GM10248 (cell line): ENCODE results near the gene S1PR2.

Experiments used
- CTCF ChIA-PET: fragments of 300-600 bp; sonication (Branson Sonifier 250); formaldehyde crosslinking; extraction: SDS; loops from one replicate; lab custom pipeline; 2021; ENCODE audit warnings: antibody characterized with exemption; lab: Yijun Ruan, JAX
- POLR2A ChIA-PET: fragments of 350-650 bp; sonication (Branson Sonifier 250); formaldehyde crosslinking; extraction: SDS; loops from one replicate; lab custom pipeline; 2020; ENCODE audit warnings: antibody characterized with exemption; lab: Yijun Ruan, JAX
- DNase-seq: peaks from one replicate; pipeline ENCODE4 v3.0.0; 2012; ENCODE audit errors: extremely low spot score
- TF ChIP-seq, protein P1 (sequence below): IDR thresholded peaks from 2 replicates; pipeline ENCODE4 v1.5.1; 2012; ENCODE audit warnings: mild to moderate bottlenecking, low read depth; ENCODE audit errors: extremely low read depth, missing control alignments, control extremely low read depth

S1PR2 gene

DNA sequence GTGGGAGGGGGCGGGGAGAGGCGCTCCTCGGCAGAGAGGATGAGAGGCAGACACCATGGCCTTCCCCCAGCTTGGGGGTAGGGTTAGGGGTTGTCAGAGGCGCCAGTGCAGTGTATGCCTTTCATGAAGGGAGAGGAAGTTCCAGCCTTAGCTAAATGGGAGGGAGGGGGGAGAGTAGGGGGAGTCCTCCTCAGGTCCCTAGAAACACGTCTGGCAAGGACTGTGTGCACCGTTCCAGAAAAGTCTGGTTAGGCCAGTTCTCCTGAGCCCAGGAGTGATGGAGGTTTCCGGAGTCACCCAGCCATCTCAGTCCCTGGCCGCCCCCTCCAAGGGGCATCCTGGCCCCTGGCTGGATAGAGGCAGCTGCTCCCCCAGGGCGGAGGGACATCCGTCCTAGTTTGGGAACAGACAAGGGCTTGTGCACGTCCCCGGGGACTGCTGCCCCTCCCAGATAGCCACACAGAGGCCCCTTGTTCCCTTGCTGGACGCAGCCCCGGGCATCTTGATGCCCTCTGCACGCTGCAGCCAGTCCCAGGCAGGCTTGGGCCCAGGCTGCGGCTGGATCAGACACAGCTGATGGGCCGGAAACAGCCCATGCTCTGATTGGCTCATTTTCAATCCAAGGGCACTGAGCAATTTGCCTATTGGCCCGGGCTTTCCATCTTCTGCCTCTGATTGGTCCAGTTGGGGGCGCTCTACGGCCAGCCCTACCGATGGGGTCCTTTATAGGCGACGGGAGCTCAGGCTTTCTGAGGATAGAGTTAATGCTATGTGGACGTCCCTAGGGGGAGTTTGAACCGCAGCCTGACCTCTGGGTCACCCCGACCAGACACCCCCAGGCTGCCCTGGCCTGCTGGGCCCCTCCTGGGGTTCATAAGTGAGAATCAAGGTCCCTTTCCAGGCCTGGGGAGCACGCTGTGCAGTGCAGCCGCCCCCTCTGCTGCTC lies 3.8 kb downstream of the S1PR2 start:
- ChIA-PET POLR2A (interaction anchor here (0.5 to 0.7 kb wide), 2 partner anchors 19 to 144 kb away, joined by 3 to 7 read pairs; no protein-coding TSS in a partner anchor), CTCF (interaction anchor here (0.7 to 6.5 kb wide), 12 partner anchors 9 to 161 kb away, joined by 3 to 72 read pairs (median 4); partner anchors contain the start of genes DNMT1 and MRPL4)

DNA sequence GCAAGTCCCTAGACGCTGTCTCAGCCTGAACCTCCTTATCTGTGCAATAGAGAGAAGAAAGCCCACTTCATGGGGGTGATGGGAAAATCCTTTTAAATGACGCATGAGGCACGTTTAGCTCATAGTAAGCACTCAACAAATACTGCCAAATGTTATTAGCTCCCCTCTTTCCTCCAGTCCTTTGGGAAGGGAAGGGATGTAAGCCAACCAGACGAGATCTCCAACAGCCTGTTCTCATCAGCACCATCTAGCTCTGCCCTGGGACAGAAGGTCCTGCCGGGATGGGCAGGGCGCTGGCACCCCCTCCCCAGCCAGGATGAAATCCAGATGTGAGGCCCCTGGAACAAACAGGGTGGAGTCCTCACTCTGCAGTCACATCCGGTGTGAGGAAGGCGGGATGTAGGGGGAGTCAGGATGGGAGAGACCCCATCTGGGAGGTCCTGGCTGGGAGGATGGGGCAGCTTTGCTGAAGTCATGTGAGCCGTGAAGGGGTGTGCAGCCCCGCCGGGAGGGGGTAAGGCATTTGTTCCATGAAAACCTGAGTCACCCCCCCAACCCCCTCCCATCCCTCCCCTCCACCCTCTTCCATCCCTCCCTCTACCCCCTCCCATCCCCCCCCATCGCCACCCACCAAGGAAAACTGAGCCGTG lies 4.6 kb downstream of the S1PR2 start:
- CTCF ChIA-PET = interaction anchor here (1.1 to 6.5 kb wide), 6 partner anchors 8 to 162 kb away, joined by 3 to 72 read pairs (median 4); partner anchors contain the start of genes DNMT1 and MRPL4
- POLR2A ChIA-PET = interaction anchor here (0.5 to 0.9 kb wide), 3 partner anchors 18 to 145 kb away, joined by 3 to 7 read pairs (median 3); partner anchors contain the start of gene ICAM1
- TF ChIP-seq, protein P1, sequence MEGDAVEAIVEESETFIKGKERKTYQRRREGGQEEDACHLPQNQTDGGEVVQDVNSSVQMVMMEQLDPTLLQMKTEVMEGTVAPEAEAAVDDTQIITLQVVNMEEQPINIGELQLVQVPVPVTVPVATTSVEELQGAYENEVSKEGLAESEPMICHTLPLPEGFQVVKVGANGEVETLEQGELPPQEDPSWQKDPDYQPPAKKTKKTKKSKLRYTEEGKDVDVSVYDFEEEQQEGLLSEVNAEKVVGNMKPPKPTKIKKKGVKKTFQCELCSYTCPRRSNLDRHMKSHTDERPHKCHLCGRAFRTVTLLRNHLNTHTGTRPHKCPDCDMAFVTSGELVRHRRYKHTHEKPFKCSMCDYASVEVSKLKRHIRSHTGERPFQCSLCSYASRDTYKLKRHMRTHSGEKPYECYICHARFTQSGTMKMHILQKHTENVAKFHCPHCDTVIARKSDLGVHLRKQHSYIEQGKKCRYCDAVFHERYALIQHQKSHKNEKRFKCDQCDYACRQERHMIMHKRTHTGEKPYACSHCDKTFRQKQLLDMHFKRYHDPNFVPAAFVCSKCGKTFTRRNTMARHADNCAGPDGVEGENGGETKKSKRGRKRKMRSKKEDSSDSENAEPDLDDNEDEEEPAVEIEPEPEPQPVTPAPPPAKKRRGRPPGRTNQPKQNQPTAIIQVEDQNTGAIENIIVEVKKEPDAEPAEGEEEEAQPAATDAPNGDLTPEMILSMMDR = no peak
- no peak for DNase-seq

More for the DNA sequence above, 3.8 kb downstream of the S1PR2 start:
- no peak for DNase-seq
- TF ChIP-seq, protein P1 = no peak

DNA sequence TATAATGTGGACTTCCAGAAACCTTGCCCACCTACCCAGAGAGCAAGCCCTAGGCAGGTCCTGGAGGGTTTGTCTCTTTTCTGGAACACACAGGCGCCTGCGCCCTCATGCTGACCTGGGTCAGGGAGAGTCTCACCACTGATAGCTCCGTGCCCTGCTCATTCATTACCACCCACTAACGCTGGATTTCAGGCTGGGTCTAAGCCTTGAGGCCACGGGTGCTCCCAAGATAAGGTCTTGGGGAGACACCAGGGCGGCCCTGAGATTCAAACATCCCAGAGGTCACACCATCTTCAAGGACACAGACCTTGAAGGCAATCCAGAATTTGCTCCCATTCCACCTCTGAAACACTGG lies 5.1 kb downstream of the S1PR2 start:
- no peak for DNase-seq
- CTCF ChIA-PET = interaction anchor here (0.9 to 6.5 kb wide), 6 partner anchors 9 to 163 kb away, joined by 3 to 72 read pairs (median 4); partner anchors contain the start of genes ICAM1 and MRPL4
- POLR2A ChIA-PET = interaction anchor here (0.9 kb wide), 1 partner anchor 45 kb away, joined by 3 read pairs; the partner anchor contains the start of gene ICAM1
- TF ChIP-seq, protein P1 = no peak

DNA sequence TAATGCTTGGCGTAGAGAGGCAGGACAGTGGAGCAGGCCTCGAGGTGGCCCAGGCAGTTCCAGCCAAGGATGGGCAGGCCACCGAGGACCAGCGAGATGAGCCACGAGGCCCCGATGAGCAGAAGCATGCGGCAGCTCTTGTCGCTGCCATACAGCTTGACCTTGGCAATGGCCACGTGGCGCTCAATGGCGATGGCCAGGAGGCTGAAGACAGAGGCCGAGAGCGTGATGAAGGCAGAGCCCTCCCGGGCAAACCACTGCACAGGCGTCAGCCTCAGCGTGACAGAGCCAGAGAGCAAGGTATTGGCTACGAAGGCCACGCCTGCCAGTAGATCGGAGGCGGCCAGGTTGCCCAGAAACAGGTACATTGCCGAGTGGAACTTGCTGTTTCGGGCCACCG lies 6.8 kb downstream of the S1PR2 start:
- ChIA-PET CTCF (interaction anchor here (1.2 to 6.5 kb wide), 2 partner anchors 16 to 26 kb away, joined by 3 to 72 read pairs; partner anchors contain the start of gene MRPL4), POLR2A (interaction anchor here (0.6 kb wide), 1 partner anchor 101 kb away, joined by 7 read pairs; no protein-coding TSS in a partner anchor)
- DNase-seq = no peak
- TF ChIP-seq, protein P1 = no peak

DNA sequence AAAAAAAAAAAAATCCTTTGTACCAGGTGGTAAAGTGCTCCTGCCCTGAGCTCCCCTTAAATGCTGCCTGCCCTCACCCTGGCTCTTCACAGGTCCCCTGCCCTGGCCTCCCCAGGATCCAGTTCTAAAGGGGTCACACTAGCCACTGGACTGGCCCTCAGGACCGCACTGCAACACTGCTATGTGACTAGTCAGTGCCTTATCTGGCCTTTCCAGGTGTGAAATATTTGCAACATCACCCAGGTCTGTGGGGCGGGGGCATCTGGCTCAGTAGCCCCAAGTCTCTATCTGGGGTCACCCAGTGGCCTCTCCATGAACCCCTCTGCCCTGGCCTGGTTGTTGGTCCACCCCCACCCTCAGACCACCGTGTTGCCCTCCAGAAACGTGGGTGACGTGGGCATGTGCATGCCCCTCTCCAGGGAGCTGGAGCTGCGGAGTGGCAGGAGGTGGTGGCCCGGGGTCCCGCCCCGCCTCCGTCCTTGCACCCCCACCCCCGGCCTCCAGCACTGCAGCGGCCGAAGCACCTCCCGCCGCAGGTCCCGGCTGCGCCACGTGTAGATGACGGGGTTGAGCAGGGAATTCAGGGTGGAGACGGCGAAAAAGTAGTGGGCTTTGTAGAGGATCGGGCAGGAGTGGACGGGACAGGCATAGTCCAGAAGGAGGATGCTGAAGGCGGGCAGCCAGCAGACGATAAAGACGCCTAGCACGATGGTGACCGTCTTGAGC lies 7.5 kb downstream of the S1PR2 start:
- CTCF ChIA-PET = interaction anchor here (1.1 to 5.4 kb wide), 3 partner anchors 17 to 62 kb away, joined by 3 to 46 read pairs (median 3); no protein-coding TSS in a partner anchor

More for the DNA sequence above, 7.5 kb downstream of the S1PR2 start:
- POLR2A ChIA-PET = interaction anchor here (0.6 to 0.7 kb wide), 3 partner anchors 29 to 396 kb away, joined by 4 to 7 read pairs (median 5); partner anchors contain the start of genes DNMT1 and UBL5
- TF ChIP-seq, protein P1 = no peak
- no peak for DNase-seq
